Gastroesophageal sphincter (tissue), 4 donors: ENCODE data around the gene GSTK1. TPM values are rescaled to one million over a fixed set of nuclear protein-coding genes. Genes with fewer than 3 reads are reported as not detected.

ENCODE experiments used
- ATAC-seq: fragments of 150-250 bp; one replicate; pipeline ENCODE4 v1.9.1; 2016; ENCODE audit warnings: mild to moderate bottlenecking, moderate library complexity
- H3K27ac ChIP-seq, 4 donors: fragments of 200-600 bp; sonication (generic) in 3 of 4; 1 replicate in 3 of 4; 2 replicates in 1 of 4; pipeline ENCODE4 v1.5.1; 2016 to 2019
- H3K27me3 ChIP-seq: fragments of 200-600 bp; sonication (generic); one replicate; pipeline ENCODE4 v1.5.1; 2019
- H3K36me3 ChIP-seq, 2 donors: fragments of 200-600 bp; sonication (generic); one replicate each; pipeline ENCODE4 v1.5.1; 2019; ENCODE audit warnings: control low read depth in 1 of 2
- H3K4me1 ChIP-seq, 3 donors: fragments of 200-600 bp; sonication (generic); 1 replicate in 2 of 3; 2 replicates in 1 of 3; pipeline ENCODE4 v1.5.1; 2016 to 2019; ENCODE audit warnings: control low read depth in 2 of 3
- H3K4me3 ChIP-seq, 2 donors: fragments of 200-600 bp; sonication (generic); one replicate each; pipeline ENCODE4 v1.5.1; 2019; ENCODE audit warnings: mild to moderate bottlenecking in 1 of 2, moderate library complexity in 1 of 2
- H3K9me3 ChIP-seq, 3 donors: fragments of 200-600 bp; sonication (generic); one replicate each; pipeline ENCODE4 v1.5.1; 2017 to 2019; ENCODE audit warnings: control low read depth in 2 of 3
- EP300 ChIP-seq: sonication (generic); formaldehyde crosslinking; IDR thresholded peaks from one replicate; pipeline ENCODE4 v1.6.1; 2017; ENCODE audit warnings: antibody characterized with exemption, mild to moderate bottlenecking
- POLR2A ChIP-seq, 2 donors: fragments of 450-650 bp; IDR thresholded peaks; one replicate each; pipeline ENCODE4 v1.6.1; 2017; ENCODE audit warnings: antibody characterized with exemption in 2 of 2, mild to moderate bottlenecking in 2 of 2, moderate library complexity in 1 of 2
- POLR2AphosphoS5 ChIP-seq: sonication (generic); formaldehyde crosslinking; IDR thresholded peaks from one replicate; pipeline ENCODE4 v1.6.1; 2017; ENCODE audit warnings: antibody characterized with exemption
- WGBS, 2 donors: methylation state at CpG; one replicate each; pipeline ENCODE4 v1.1.5; 2018; ENCODE audit warnings: low coverage in 1 of 2; 5-methylcytosine and 5-hydroxymethylcytosine counted together
- total RNA-seq, 4 donors: library from RNA; depleted of rRNA; stranded (reverse); fragments of >200 nt; gene quantifications; one replicate each; pipeline ENCODE4 v1.1.0, GENCODE V29; 2016
- TF ChIP-seq, protein P1 (sequence below), 4 experiments: fragments of 200-600 bp in 2 of 4; fragments of 450-650 bp in 2 of 4; sonication (generic) in 1 of 4; IDR thresholded peaks; one replicate each; pipeline ENCODE4 v1.5.1; 2017 to 2019; ENCODE audit warnings: antibody characterized with exemption in 4 of 4, mild to moderate bottlenecking in 2 of 4, moderate library complexity in 2 of 4

The GSTK1 gene
- total RNA-seq, 4 donors from 2014 or later, result 98.1 to 128 (median 120) TPM

DNA sequence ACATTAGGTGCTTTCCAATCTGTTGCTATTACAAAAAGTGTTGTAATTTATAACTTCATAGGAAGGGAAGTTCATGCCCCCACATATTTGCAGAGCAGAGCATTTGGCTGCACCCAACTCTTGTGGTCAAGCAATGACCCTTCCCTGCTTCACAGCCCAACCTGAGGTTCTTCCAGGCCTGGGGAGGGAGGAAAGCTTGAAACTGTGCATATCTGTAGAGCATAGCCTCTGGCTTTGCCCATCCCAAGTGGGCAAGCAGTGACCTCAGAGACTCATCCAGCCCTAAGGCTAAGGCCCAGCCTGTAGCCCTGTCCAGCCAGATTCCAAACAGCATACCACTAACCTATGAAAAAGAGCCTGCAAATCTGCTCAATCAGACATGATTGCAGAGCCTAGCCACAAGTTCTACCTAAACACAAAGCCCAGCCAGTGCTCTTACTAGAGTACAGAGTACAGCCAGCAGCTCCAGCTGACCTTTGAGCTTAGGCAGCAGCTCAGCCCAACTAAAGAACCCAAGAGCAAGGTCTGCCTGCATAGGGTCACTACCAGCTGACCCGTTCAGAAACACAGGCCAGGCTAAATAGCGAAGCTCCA, 14.4 kb upstream of the GSTK1 start:
- H3K4me1 ChIP-seq, result no peaks in the 10 kb centered on the region
- H3K27me3 ChIP-seq, result peaks cover 6% of the 10 kb centered on the region
- H3K36me3 ChIP-seq, result no peaks in the 10 kb centered on the region
- WGBS, 2 donors, result 70% methylated on average over 2 of the region's 2 CpGs; no CpG with 5 or more reads in 1 of the 2 donors
- no peak for ATAC-seq
- TF ChIP-seq POLR2AphosphoS5 (no peak), EP300 (no peak), POLR2A (IDR thresholded peaks at IDR 0.05) (no peak)
- TF ChIP-seq, protein P1, sequence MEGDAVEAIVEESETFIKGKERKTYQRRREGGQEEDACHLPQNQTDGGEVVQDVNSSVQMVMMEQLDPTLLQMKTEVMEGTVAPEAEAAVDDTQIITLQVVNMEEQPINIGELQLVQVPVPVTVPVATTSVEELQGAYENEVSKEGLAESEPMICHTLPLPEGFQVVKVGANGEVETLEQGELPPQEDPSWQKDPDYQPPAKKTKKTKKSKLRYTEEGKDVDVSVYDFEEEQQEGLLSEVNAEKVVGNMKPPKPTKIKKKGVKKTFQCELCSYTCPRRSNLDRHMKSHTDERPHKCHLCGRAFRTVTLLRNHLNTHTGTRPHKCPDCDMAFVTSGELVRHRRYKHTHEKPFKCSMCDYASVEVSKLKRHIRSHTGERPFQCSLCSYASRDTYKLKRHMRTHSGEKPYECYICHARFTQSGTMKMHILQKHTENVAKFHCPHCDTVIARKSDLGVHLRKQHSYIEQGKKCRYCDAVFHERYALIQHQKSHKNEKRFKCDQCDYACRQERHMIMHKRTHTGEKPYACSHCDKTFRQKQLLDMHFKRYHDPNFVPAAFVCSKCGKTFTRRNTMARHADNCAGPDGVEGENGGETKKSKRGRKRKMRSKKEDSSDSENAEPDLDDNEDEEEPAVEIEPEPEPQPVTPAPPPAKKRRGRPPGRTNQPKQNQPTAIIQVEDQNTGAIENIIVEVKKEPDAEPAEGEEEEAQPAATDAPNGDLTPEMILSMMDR (IDR thresholded peaks at IDR 0.05), result no peak
- no peak overlapping the region for H3K27ac ChIP-seq
- H3K9me3 ChIP-seq, result no peaks in the 10 kb centered on the region
- no peak overlapping the region for H3K4me3 ChIP-seq

DNA sequence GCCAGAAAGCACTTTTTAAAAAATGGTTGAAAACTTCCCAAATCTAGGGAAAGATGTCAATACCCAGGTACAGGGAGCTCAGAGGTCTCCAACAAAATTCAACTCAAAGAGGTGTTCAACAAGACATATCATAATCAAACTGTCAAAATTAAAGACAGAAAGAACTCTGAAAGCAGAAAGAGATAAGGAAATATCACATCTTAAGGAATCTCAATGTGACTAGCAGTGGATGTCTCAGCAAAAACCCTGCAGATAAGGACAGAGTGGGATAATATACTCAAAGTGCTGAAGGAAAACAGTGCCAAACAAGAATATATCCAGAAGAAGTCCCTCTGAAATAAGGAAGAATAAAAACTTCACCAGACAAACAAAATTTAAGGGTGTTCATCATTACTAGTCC, 13.0 kb upstream of the GSTK1 start:
- ATAC-seq, result no peak
- Histone ChIP-seq H3K36me3 (no peaks in the 10 kb centered on the region), H3K9me3 (no peaks in the 10 kb centered on the region), H3K4me1 (no peaks in the 10 kb centered on the region), H3K27me3 (peaks cover 6% of the 10 kb centered on the region), H3K27ac (no peak overlapping the region), H3K4me3 (no peak overlapping the region)
- TF ChIP-seq, protein P1 (IDR thresholded peaks at IDR 0.05), result no peak
- TF ChIP-seq POLR2AphosphoS5 (no peak), POLR2A (IDR thresholded peaks at IDR 0.05) (no peak), EP300 (no peak)

DNA sequence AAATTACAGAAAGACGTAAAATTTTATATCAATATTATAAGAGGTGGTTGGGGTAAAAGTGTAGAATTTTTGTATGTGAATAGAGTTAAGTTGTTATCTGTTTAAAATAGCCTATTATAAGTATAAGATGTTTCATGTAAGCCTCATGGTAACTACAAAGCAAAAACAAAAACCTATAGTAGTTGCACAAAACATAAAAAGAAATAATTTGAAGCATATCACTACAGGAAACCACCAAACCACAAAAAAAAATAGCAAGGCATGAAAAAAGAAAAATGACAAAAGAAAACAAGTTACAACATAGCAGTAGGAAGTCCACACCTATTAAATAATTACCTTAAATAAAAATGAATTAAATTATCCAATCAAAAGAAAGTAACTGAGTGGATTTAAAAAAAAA, 12.4 kb upstream of the GSTK1 start:
- no peak for ATAC-seq
- TF ChIP-seq EP300, result no peak
- TF ChIP-seq POLR2AphosphoS5, result no peak
- TF ChIP-seq POLR2A (IDR thresholded peaks at IDR 0.05), result no peak
- TF ChIP-seq, protein P1 (IDR thresholded peaks at IDR 0.05), result no peak
- no peak overlapping the region for H3K27ac ChIP-seq
- no peaks in the 10 kb centered on the region for H3K36me3 ChIP-seq
- WGBS, 2 donors, result 91 to 92% methylated on average over 1 of the region's 1 CpG
- H3K9me3 ChIP-seq, result no peaks in the 10 kb centered on the region
- peaks cover 1% of the 10 kb centered on the region for H3K27me3 ChIP-seq
- no peaks in the 10 kb centered on the region for H3K4me1 ChIP-seq
- no peak overlapping the region for H3K4me3 ChIP-seq

DNA sequence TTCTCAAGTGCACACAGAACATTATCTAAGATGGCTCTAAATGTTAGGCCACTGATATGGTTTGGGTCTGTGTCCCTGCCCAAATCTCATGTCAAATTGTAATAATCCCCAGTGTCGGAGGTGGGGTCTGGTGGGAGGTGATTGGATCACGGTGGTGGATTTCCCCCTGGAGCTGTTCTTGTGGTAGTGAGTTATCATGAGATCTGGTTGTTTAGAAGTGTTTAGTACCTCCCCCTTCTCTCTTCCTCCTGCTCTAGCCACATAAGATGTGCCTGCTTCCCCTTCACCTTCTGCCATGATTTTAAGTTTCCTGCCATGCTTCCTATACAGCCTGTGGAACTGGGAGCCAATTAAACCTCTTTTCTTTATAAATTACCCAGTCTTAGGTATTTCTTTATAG, 11.2 kb upstream of the GSTK1 start:
- H3K4me3 ChIP-seq, result no peak overlapping the region
- no peak overlapping the region for H3K27ac ChIP-seq
- 65 to 80% methylated on average over 1 to 2 of the region's 2 CpGs for WGBS, 2 donors
- TF ChIP-seq EP300, result no peak
- TF ChIP-seq POLR2AphosphoS5, result no peak
- TF ChIP-seq POLR2A (IDR thresholded peaks at IDR 0.05), result no peak
- H3K27me3 ChIP-seq, result no peaks in the 10 kb centered on the region
- ATAC-seq, result no peak
- H3K9me3 ChIP-seq, result no peaks in the 10 kb centered on the region
- no peaks in the 10 kb centered on the region for H3K4me1 ChIP-seq
- H3K36me3 ChIP-seq, result no peaks in the 10 kb centered on the region

DNA sequence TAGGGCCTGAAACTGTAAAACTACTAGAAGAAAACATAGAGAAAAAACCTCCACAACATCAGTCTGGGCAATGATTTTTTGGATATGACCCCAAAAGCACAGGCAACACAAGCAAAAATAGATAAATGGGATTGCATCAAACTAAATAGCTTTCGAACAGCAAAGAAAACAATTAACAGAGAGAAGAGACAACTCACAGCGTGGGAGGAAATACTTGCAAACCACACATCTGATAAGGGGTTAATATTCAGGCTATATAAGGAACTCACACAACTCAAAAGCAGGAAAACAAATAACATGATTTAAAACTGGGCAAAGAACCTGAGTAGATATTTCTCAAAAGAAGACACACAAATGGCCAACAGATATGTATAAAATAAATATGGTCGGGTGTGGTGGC, 7.7 kb upstream of the GSTK1 start:
- ATAC-seq, result no peak
- no peaks in the 10 kb centered on the region for H3K27me3 ChIP-seq
- TF ChIP-seq, protein P1 (IDR thresholded peaks at IDR 0.05), result no peak
- TF ChIP-seq POLR2A (IDR thresholded peaks at IDR 0.05) (no peak), POLR2AphosphoS5 (no peak), EP300 (no peak)
- H3K27ac ChIP-seq, result no peak overlapping the region
- H3K4me1 ChIP-seq, result no peaks in the 10 kb centered on the region
- no peaks in the 10 kb centered on the region for H3K36me3 ChIP-seq
- WGBS, 2 donors, result 75 to 86% methylated on average over 1 to 3 of the region's 3 CpGs
- no peak overlapping the region for H3K4me3 ChIP-seq
- no peaks in the 10 kb centered on the region for H3K9me3 ChIP-seq
